Measurements from ENCODE around the gene FBXL16. TPM values are rescaled to one million over a fixed set of nuclear protein-coding genes. Genes with fewer than 3 reads are reported as not detected.

The FBXL16 gene
- total and polyA plus RNA-seq, 2 of the 13 experiments (the other 11 are each of a cell fraction or from before 2014, with no cell fraction given), result 0.22 to 2.0 TPM

DNA sequence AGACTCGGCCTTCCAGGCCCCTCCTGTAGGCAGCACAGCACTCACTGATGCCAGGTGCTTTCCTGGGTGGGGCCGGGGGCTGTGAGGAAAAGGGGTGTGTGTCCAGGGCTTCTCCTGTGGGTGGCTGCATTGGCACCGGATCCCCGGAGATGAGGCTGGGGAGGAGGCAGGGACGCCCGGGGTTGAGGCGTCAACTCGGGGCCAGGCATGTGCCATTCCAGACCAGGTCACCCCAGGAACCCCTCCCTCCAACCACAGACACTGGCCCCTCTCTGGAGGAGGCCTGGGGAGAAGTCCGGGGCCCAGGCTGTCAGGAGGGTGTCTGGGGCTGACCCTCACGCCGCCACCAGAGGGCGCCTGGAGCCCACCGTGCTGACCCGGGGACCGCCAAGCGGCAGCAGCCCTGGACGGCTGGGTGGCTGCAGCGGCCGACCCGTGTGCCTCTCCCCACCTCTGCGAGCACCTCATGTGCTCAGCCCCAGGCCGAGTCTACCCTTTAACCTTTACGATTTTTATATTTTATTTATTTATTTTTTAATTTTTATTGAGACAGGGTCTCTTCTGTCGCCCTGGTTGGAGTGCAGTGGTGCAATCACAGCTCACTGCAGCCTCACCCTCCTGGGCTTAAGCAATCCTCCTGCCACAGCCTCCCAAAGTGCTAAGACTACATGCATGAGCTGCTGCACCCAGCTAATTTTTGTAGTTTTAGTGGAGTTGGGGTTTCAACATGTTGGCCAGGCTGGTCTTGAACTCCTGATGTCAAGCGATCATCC, 6.1 kb upstream of the FBXL16 start (continued):
- TF ChIP-seq PRPF4 (IDR thresholded peaks at IDR 0.05; ENCODE audit: low read depth, low read length, poor library complexity, severe bottlenecking) (no peak), MIER2 (CRISPR knock-in tag; IDR thresholded peaks at IDR 0.05) (0 out of 2 replicates have a peak, but pooled peaks have one; percentile 21), KDM2A (CRISPR knock-in tag; IDR thresholded peaks at IDR 0.05; ENCODE audit: borderline replicate concordance, low read depth) (peak; percentile 35; the same call in 1 of the 2 replicates), CC2D1A (CRISPR knock-in tag; IDR thresholded peaks at IDR 0.05) (no peak), ZNF33B (CRISPR knock-in tag; IDR thresholded peaks at IDR 0.05) (no peak), ATF7-NPFF (CRISPR knock-in tag; IDR thresholded peaks at IDR 0.05; ENCODE audit: low read depth) (0 out of 2 replicates have a peak, but pooled peaks have one; percentile 40), ZNF331 (CRISPR knock-in tag; IDR thresholded peaks at IDR 0.05) (peak; percentile 32; the same call in 1 of the 2 replicates), HDAC2 (CRISPR knock-in tag; IDR thresholded peaks at IDR 0.05) (no peak), SALL1 (CRISPR knock-in tag; IDR thresholded peaks at IDR 0.05) (peak; percentile 39; the same call in 1 of the 2 replicates), RAD21 (CRISPR knock-in tag; IDR thresholded peaks at IDR 0.05) (peak; percentile 97), ZNF788 (CRISPR knock-in tag; IDR thresholded peaks at IDR 0.05; ENCODE audit: borderline replicate concordance) (no peak), IKZF5 (CRISPR knock-in tag; IDR thresholded peaks at IDR 0.05) (peak; percentile 25; the same call in 1 of the 2 replicates), ERF (CRISPR knock-in tag; IDR thresholded peaks at IDR 0.05) (0 out of 2 replicates have a peak, but pooled peaks have one; percentile 27), ZNF367 (CRISPR knock-in tag; IDR thresholded peaks at IDR 0.05; ENCODE audit: borderline replicate concordance) (no peak), MTF1 (CRISPR knock-in tag; IDR thresholded peaks at IDR 0.05) (no peak), REL (CRISPR knock-in tag; conservative IDR thresholded peaks at IDR 0.05) (no peak), ZNF569 (CRISPR knock-in tag; IDR thresholded peaks at IDR 0.05; ENCODE audit: borderline replicate concordance) (no peak), TBX3 (IDR thresholded peaks at IDR 0.05; ENCODE audit: borderline replicate concordance) (no peak), GATAD1 (CRISPR knock-in tag; IDR thresholded peaks at IDR 0.05) (no peak), ZNF446 (CRISPR knock-in tag; IDR thresholded peaks at IDR 0.05) (no peak), MEIS1 (CRISPR knock-in tag; IDR thresholded peaks at IDR 0.05; ENCODE audit: borderline replicate concordance) (peak; percentile 46; the same call in 1 of the 2 replicates), MXI1 (IDR thresholded peaks at IDR 0.05; ENCODE audit: borderline replicate concordance, low read depth, low read length) (peak; percentile 25; the same call in 1 of the 3 replicates), CHD4 (IDR thresholded peaks at IDR 0.05; ENCODE audit: borderline replicate concordance, low read length) (no peak)
- TF ChIP-seq, protein P1, sequence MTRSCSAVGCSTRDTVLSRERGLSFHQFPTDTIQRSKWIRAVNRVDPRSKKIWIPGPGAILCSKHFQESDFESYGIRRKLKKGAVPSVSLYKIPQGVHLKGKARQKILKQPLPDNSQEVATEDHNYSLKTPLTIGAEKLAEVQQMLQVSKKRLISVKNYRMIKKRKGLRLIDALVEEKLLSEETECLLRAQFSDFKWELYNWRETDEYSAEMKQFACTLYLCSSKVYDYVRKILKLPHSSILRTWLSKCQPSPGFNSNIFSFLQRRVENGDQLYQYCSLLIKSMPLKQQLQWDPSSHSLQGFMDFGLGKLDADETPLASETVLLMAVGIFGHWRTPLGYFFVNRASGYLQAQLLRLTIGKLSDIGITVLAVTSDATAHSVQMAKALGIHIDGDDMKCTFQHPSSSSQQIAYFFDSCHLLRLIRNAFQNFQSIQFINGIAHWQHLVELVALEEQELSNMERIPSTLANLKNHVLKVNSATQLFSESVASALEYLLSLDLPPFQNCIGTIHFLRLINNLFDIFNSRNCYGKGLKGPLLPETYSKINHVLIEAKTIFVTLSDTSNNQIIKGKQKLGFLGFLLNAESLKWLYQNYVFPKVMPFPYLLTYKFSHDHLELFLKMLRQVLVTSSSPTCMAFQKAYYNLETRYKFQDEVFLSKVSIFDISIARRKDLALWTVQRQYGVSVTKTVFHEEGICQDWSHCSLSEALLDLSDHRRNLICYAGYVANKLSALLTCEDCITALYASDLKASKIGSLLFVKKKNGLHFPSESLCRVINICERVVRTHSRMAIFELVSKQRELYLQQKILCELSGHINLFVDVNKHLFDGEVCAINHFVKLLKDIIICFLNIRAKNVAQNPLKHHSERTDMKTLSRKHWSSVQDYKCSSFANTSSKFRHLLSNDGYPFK (CRISPR knock-in tag; IDR thresholded peaks at IDR 0.05; ENCODE audit: borderline replicate concordance), result peak; percentile 87; the same call in 1 of the 2 replicates
- TF ChIP-seq, protein P2, sequence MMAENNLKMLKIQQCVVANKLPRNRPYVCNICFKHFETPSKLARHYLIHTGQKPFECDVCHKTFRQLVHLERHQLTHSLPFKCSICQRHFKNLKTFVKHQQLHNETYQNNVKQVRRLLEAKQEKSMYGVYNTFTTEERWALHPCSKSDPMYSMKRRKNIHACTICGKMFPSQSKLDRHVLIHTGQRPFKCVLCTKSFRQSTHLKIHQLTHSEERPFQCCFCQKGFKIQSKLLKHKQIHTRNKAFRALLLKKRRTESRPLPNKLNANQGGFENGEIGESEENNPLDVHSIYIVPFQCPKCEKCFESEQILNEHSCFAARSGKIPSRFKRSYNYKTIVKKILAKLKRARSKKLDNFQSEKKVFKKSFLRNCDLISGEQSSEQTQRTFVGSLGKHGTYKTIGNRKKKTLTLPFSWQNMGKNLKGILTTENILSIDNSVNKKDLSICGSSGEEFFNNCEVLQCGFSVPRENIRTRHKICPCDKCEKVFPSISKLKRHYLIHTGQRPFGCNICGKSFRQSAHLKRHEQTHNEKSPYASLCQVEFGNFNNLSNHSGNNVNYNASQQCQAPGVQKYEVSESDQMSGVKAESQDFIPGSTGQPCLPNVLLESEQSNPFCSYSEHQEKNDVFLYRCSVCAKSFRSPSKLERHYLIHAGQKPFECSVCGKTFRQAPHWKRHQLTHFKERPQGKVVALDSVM (CRISPR knock-in tag; IDR thresholded peaks at IDR 0.05), result peak; percentile 41; the same call in 1 of the 2 replicates
